Measurements from ENCODE around the gene EHMT1.

EHMT1 gene

DNA sequence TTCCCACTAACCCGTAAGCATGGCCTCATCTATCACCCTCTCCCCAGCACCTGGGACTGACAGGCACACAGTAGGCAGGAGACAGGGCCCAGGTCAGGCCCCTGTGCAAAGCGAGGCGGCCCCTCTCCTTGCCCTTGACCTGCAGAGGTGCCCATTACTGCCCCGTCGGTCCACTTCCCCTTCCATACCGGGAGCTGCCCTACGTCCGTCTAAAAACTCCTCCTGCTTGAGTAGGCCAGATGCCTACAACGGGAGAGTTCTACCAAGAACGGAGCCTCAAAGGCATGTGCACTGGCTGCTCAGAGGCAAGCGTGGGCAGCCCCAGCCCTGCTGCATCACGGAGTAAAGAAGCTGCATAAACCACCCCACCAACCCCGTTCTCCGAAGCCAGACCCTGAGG, 35.5 kb upstream of the EHMT1 start:
- H3K27ac ChIP-seq = no peak overlapping the region
- TF ChIP-seq, protein P1, sequence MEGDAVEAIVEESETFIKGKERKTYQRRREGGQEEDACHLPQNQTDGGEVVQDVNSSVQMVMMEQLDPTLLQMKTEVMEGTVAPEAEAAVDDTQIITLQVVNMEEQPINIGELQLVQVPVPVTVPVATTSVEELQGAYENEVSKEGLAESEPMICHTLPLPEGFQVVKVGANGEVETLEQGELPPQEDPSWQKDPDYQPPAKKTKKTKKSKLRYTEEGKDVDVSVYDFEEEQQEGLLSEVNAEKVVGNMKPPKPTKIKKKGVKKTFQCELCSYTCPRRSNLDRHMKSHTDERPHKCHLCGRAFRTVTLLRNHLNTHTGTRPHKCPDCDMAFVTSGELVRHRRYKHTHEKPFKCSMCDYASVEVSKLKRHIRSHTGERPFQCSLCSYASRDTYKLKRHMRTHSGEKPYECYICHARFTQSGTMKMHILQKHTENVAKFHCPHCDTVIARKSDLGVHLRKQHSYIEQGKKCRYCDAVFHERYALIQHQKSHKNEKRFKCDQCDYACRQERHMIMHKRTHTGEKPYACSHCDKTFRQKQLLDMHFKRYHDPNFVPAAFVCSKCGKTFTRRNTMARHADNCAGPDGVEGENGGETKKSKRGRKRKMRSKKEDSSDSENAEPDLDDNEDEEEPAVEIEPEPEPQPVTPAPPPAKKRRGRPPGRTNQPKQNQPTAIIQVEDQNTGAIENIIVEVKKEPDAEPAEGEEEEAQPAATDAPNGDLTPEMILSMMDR (conservative IDR thresholded peaks at IDR 0.05) = no peak

DNA sequence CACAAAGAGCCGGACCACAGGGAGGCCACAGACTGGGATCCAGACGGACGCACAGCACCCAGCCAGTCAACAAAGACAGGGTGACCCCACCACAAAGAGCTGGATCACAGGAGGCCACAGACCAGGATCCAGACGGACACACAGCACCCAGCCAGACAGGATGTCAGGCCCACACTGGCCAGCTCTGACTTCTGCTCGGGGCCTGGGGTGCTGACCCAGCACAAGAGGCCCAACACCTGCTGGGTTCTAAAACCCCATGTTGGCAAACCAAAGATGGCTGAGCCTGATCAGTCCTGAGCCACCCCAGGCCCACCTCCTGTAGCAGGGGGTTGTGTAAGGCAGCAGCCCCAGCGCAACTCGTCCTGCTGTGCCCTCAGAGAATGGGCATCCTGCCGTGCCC, 34.8 kb upstream of the EHMT1 start:
- TF ChIP-seq, protein P1 (conservative IDR thresholded peaks at IDR 0.05) = no peak

DNA sequence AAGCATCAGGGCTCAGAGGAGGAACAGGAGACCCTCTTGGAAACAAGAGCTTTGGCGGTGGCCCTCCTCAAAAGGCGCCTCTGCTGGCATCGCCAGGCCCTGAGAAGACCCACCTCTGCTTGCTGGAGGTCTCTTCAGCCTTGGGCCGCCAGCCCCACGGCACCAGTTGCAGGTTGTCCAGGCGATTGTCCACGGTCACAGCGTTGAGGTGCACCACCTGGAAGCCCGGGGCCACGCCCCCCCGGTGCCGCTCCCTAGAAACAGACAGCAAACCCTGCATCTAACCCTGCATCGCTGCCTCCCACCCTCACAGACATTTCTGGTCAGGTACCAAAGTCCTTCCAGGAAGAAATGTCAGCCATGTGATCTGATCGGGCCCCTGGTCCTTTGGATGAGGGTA, 32.0 kb upstream of the EHMT1 start:
- H3K27ac ChIP-seq = peak overlapping the region; percentile 91; the same call in 1 of the 2 replicates

More for the DNA sequence above, 34.8 kb upstream of the EHMT1 start:
- H3K27ac ChIP-seq = no peak overlapping the region

DNA sequence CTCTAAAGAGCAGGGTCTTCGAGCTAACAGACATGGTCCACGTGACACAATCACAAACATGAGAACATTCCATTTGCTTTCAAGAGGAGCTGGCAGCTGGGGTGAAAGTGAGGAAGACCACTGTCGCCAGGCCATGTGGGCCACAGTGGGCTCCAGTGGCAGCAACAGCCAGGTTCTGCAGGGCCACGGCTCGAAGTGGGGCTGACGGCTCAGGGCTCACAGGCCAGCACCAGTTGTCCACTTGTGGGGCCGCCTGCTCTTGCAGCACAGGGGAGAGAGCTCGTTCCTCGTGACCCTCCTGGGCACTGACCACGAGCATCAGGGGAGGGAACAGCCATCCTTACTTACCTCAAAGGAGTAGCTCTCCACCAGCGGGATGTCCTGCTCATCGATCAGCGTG, 30.5 kb upstream of the EHMT1 start:
- TF ChIP-seq, protein P1 (conservative IDR thresholded peaks at IDR 0.05) = no peak
- H3K27ac ChIP-seq = peak overlapping the region; percentile 91

More for the DNA sequence above, 32.0 kb upstream of the EHMT1 start:
- TF ChIP-seq, protein P1 (conservative IDR thresholded peaks at IDR 0.05) = no peak

DNA sequence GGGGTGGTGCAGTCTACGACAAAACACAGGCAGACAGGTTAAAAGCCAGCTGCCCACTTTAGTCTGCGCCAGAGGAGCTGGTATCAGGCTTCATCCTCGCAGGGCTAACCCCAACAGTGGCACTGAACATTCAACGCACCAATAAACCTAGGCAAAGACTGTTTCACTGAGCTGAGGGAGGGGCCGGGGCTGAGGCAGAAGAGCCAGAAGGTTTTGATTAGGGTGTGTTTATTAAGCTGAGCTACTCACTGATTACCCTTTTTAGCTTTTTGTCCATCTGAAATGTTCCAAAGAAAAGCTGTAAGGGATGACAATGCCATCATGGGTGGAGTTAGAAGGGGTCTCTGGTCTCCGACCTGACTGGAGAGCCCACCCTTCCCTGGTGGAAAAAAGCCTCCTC, 29.9 kb upstream of the EHMT1 start:
- TF ChIP-seq, protein P1 (conservative IDR thresholded peaks at IDR 0.05) = no peak
- H3K27ac ChIP-seq = peak overlapping the region; percentile 91

DNA sequence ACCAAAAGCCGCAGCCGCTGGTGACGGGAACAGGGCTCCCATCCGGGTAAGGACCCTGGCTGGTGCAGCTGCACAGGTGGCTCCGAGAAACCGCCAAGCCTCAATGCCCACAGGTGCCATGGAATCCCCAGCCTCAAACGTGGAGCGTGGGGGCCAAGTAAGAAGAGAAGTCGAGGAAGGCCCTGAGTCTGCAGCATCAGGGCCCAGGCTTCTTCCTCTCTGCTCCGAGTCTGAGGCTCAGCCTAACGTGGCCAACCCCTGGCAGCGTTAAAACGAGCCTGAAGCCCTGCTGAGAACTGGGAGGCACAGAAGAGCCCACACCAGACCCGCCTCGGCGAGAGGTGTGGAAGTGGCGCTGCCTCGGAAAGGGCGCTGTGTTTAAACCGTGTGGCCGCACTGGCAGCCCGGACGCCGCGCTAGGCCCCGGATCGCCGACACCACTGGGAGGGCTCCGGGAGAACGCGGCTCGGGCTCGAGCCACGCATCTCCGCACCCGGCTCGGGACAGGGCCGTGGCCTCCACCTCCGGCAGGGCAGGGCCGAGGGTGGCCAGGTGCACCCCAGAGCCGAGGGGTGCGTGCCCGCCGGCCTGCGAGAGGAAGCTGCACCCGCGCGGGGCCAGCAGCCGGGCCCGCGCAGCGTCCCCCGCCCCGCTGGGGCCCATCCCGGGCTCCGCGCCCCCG, 29.2 kb upstream of the EHMT1 start:
- TF ChIP-seq, protein P1 (conservative IDR thresholded peaks at IDR 0.05) = no peak
- peak overlapping the region; percentile 91 for H3K27ac ChIP-seq

DNA sequence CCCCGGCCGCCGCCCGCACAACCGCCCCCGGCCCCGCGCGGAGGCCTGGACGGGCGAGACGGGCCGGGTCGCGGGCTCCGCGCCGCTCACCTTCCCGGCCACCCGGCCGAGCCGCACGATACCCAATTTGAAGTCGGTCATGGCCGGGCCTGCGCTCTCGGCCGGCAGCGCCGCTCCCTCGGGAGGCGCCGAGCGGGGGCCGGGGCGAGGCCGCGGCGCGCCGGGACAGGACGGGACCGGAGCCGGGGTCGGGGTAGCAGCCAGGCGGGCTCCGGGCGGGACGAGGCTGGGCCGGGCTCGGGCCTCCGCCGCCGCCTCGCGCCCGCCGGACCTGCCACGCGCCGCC, 28.7 kb upstream of the EHMT1 start:
- TF ChIP-seq, protein P1 (conservative IDR thresholded peaks at IDR 0.05) = no peak
- H3K27ac ChIP-seq = peak overlapping the region; percentile 91
